ENCODE results near the gene FILIP1L.

The FILIP1L gene

GRCh38 chr3:99859825-99860224 lies 254.5 kb downstream of the FILIP1L start:
- no peak overlapping the region for H3K4me3 ChIP-seq (ENCODE audit: low read length)
- DNase-seq, result no peak
- TF ChIP-seq EZH2 (optimal IDR thresholded peaks at IDR 0.05; ENCODE audit: low read depth, low read length), result no peak
- no peaks in the 10 kb centered on the region for H3K9me3 ChIP-seq (replicated peaks; ENCODE audit: insufficient read depth, low read length)
- H3K4me2 ChIP-seq (ENCODE audit: low read depth, low read length), result no peak overlapping the region
- no peak overlapping the region for H3K27ac ChIP-seq (ENCODE audit: low read length)
- H3K4me1 ChIP-seq (ENCODE audit: low read length), result no peaks in the 10 kb centered on the region
- H3K79me2 ChIP-seq (ENCODE audit: low read length), result no peaks in the 10 kb centered on the region; the same call in 1 of the 2 replicates
- H2AFZ ChIP-seq (ENCODE audit: low read length), result no peak overlapping the region
- H3F3A ChIP-seq (ENCODE audit: insufficient read depth, low read length), result no peaks in the 10 kb centered on the region
- no peaks in the 10 kb centered on the region for H4K20me1 ChIP-seq (ENCODE audit: insufficient read depth, low read length)
- no peaks in the 10 kb centered on the region for H3K27me3 ChIP-seq (replicated peaks; ENCODE audit: insufficient read depth, low read length)
- no peaks in the 10 kb centered on the region for H3K36me3 ChIP-seq (replicated peaks; ENCODE audit: insufficient read depth, low read length)
- no peaks in the 10 kb centered on the region for H3K9me2 ChIP-seq (replicated peaks; ENCODE audit: insufficient read depth, low read length)
- no peak overlapping the region for H3K9ac ChIP-seq (ENCODE audit: low read length)

GRCh38 chr3:99858469-99858868 lies 255.8 kb downstream of the FILIP1L start:
- Histone ChIP-seq H3K27ac (ENCODE audit: low read length) (no peak overlapping the region), H3K4me1 (ENCODE audit: low read length) (no peaks in the 10 kb centered on the region), H2AFZ (ENCODE audit: low read length) (no peak overlapping the region), H3K4me3 (ENCODE audit: low read length) (no peak overlapping the region), H4K20me1 (ENCODE audit: insufficient read depth, low read length) (no peaks in the 10 kb centered on the region), H3K9me2 (replicated peaks; ENCODE audit: insufficient read depth, low read length) (no peaks in the 10 kb centered on the region), H3K79me2 (ENCODE audit: low read length) (peaks cover 12% of the 10 kb centered on the region; the same call in 1 of the 2 replicates), H3F3A (ENCODE audit: insufficient read depth, low read length) (no peaks in the 10 kb centered on the region), H3K27me3 (replicated peaks; ENCODE audit: insufficient read depth, low read length) (no peaks in the 10 kb centered on the region), H3K4me2 (ENCODE audit: low read depth, low read length) (no peak overlapping the region), H3K9ac (ENCODE audit: low read length) (no peak overlapping the region), H3K9me3 (replicated peaks; ENCODE audit: insufficient read depth, low read length) (no peaks in the 10 kb centered on the region), H3K36me3 (replicated peaks; ENCODE audit: insufficient read depth, low read length) (no peaks in the 10 kb centered on the region)
- no peak for DNase-seq
- no peak for TF ChIP-seq EZH2phosphoT487 (IDR thresholded peaks at IDR 0.05; ENCODE audit: low read length)
- no peak for TF ChIP-seq CTCF (IDR thresholded peaks at IDR 0.05; ENCODE audit: low read length)
- TF ChIP-seq EZH2 (optimal IDR thresholded peaks at IDR 0.05; ENCODE audit: low read depth, low read length), result no peak

GRCh38 chr3:99857278-99857677 lies 257.0 kb downstream of the FILIP1L start:
- Histone ChIP-seq H3K27ac (ENCODE audit: low read length) (no peak overlapping the region), H3K27me3 (replicated peaks; ENCODE audit: insufficient read depth, low read length) (no peaks in the 10 kb centered on the region), H3K4me2 (ENCODE audit: low read depth, low read length) (no peak overlapping the region), H3K4me3 (ENCODE audit: low read length) (no peak overlapping the region), H4K20me1 (ENCODE audit: insufficient read depth, low read length) (no peaks in the 10 kb centered on the region), H3K4me1 (ENCODE audit: low read length) (no peaks in the 10 kb centered on the region), H2AFZ (ENCODE audit: low read length) (no peak overlapping the region), H3K36me3 (replicated peaks; ENCODE audit: insufficient read depth, low read length) (no peaks in the 10 kb centered on the region), H3K9me3 (replicated peaks; ENCODE audit: insufficient read depth, low read length) (no peaks in the 10 kb centered on the region), H3K9me2 (replicated peaks; ENCODE audit: insufficient read depth, low read length) (no peaks in the 10 kb centered on the region), H3K9ac (ENCODE audit: low read length) (no peak overlapping the region), H3K79me2 (ENCODE audit: low read length) (peaks cover 20% of the 10 kb centered on the region), H3F3A (ENCODE audit: insufficient read depth, low read length) (no peaks in the 10 kb centered on the region)
- TF ChIP-seq EZH2phosphoT487 (IDR thresholded peaks at IDR 0.05; ENCODE audit: low read length) (no peak), CTCF (IDR thresholded peaks at IDR 0.05; ENCODE audit: low read length) (no peak), EZH2 (optimal IDR thresholded peaks at IDR 0.05; ENCODE audit: low read depth, low read length) (no peak)
- no peak for DNase-seq

GRCh38 chr3:99856437-99857220 lies 257.7 kb downstream of the FILIP1L start:
- Histone ChIP-seq H4K20me1 (ENCODE audit: insufficient read depth, low read length) (no peaks in the 10 kb centered on the region), H3K4me3 (ENCODE audit: low read length) (no peak overlapping the region), H2AFZ (ENCODE audit: low read length) (no peak overlapping the region), H3K4me2 (ENCODE audit: low read depth, low read length) (no peak overlapping the region), H3K9ac (ENCODE audit: low read length) (no peak overlapping the region), H3K27me3 (replicated peaks; ENCODE audit: insufficient read depth, low read length) (no peaks in the 10 kb centered on the region), H3K27ac (ENCODE audit: low read length) (no peak overlapping the region), H3K4me1 (ENCODE audit: low read length) (0 out of 2 replicates have a peak, but pooled peaks cover 3% of the 10 kb centered on the region), H3K36me3 (replicated peaks; ENCODE audit: insufficient read depth, low read length) (no peaks in the 10 kb centered on the region), H3F3A (ENCODE audit: insufficient read depth, low read length) (no peaks in the 10 kb centered on the region), H3K9me2 (replicated peaks; ENCODE audit: insufficient read depth, low read length) (no peaks in the 10 kb centered on the region), H3K9me3 (replicated peaks; ENCODE audit: insufficient read depth, low read length) (no peaks in the 10 kb centered on the region), H3K79me2 (ENCODE audit: low read length) (peaks cover 23% of the 10 kb centered on the region)
- TF ChIP-seq EZH2 (optimal IDR thresholded peaks at IDR 0.05; ENCODE audit: low read depth, low read length) (no peak), EZH2phosphoT487 (IDR thresholded peaks at IDR 0.05; ENCODE audit: low read length) (no peak), CTCF (IDR thresholded peaks at IDR 0.05; ENCODE audit: low read length) (no peak)
- no peak for DNase-seq

Measured in MM.1S (cell line).